Esophagus squamous epithelium (tissue), 4 donors: ENCODE data around the gene ATOSA.

ENCODE experiments used
- POLR2A ChIP-seq, 4 donors: fragments of 450-650 bp; IDR thresholded peaks; one replicate each; pipeline ENCODE4 v1.6.1; 2017; ENCODE audit warnings: antibody characterized with exemption in 4 of 4, mild to moderate bottlenecking in 4 of 4, moderate library complexity in 3 of 4
- TF ChIP-seq, protein P1 (sequence below), 6 experiments: fragments of 450-650 bp in 4 of 6; fragments of 200-600 bp in 2 of 6; sonication (generic) in 2 of 6; IDR thresholded peaks; one replicate each; pipeline ENCODE4 v1.5.1; 2016 to 2019; ENCODE audit warnings: antibody characterized with exemption in 6 of 6, mild to moderate bottlenecking in 4 of 6, moderate library complexity in 4 of 6

DNA sequence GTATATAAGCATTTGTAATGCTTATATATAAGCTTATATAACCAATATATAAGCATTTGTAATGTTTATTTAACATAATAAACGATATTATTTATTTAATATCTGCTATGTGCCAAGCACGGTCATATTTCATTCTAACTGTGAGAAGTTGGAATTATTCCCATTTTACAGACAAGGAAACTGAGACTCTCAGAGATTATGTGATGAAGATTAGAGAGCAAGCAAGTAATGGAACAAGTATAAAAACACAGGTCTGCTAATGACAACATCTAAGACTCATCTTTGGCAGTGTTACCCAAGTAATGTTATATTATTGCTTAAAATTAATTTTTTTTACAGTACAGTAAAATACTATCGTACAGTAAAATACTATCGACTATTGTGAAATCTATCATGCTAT is 4.4 kb downstream of the ATOSA start:
- TF ChIP-seq, protein P1, sequence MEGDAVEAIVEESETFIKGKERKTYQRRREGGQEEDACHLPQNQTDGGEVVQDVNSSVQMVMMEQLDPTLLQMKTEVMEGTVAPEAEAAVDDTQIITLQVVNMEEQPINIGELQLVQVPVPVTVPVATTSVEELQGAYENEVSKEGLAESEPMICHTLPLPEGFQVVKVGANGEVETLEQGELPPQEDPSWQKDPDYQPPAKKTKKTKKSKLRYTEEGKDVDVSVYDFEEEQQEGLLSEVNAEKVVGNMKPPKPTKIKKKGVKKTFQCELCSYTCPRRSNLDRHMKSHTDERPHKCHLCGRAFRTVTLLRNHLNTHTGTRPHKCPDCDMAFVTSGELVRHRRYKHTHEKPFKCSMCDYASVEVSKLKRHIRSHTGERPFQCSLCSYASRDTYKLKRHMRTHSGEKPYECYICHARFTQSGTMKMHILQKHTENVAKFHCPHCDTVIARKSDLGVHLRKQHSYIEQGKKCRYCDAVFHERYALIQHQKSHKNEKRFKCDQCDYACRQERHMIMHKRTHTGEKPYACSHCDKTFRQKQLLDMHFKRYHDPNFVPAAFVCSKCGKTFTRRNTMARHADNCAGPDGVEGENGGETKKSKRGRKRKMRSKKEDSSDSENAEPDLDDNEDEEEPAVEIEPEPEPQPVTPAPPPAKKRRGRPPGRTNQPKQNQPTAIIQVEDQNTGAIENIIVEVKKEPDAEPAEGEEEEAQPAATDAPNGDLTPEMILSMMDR (IDR thresholded peaks at IDR 0.05): no peak
- TF ChIP-seq POLR2A (IDR thresholded peaks at IDR 0.05): no peak
